Activated T-helper 9 cell treated with anti-CD3 and anti-CD28 coated beads, Interleukin-2, amount 50 U/mL, for 16 hours (primary cell): ENCODE measurements around the gene SH3BGRL3.
"Not testable (repeated sequence)": the region's sequence is repeated elsewhere in the genome, so short reads cannot be mapped to it uniquely, and the experiment has no call there.

Experiments
- DNase-seq: peaks from one replicate; pipeline ENCODE4 v3.0.0-alpha.2; 2020; ENCODE audit warnings: low read depth

SH3BGRL3 gene

DNA sequence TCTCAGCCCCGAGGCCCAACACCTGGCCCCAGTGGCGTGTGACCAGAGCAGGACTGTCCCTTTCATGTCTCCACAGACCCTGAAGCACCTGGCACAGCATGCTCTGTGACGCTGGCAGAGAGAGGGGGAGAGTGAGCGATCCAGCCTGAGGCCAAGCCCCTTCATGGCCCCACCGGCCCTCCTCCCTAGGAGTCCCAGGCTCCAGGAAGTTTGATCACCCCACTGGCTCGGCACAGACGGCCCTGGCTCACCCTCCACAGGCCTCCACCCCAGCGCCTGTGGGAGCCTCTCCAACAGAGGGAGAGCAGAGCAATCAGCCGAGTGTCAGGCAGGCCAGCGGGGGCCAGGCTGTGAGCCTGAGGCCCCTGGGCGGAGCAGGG is 11.0 kb downstream of the SH3BGRL3 start:
- no peak for DNase-seq

DNA sequence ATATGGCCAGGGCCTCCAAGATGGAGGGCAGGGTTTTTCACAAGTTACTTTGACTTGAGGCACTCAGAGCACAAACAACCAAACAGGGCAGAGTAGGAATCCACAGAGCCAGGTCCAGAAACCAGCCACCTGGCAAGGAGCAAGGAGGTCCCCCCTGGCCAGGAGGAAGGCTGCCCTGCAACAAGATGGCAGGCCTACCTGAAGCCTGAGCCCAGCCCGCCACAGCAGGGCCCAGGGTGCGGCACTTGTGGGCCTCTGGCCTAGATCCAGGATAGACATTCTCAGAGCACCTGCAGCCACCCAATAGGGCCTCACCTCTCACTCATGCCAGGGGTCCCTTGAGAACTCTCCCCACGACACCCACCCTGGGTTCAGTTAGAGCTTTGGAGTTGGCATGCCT is 11.5 kb downstream of the SH3BGRL3 start:
- no peak for DNase-seq

- DNase-seq: no peak
Observed at GRCh38 chr1:26291939-26292338, 12.1 kb downstream of the SH3BGRL3 start.

GRCh38 chr1:26292735-26293134 is 12.8 kb downstream of the SH3BGRL3 start:
- DNase-seq: not testable (repeated sequence)

DNA sequence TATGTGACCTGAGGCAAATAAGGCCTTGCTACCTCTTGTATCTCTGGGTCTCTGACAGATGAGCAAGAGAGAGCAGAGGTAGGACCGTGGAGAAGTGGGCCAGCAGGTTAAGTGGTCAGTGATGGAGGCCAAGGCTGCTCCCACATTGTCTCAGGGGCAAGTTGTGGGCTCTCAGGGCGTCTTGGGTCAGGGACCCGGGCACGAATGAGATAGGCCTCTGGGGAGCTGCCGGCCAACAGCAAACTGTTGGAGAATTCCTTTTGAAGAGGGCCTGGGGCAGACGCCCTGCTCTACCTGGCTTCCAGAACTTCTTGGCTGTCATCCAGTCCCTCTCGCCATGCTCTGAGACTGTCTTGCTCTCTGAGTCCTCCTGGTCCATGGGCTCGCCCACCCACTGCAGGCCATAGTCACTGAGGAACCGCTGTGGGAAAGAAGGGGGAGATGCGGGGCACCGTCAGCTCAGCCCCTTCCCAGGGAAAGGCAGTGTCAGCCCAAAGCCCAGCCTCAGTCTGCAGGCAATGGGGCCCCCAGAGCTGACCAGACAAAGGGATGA is 14.1 kb downstream of the SH3BGRL3 start:
- DNase-seq: no peak

- DNase-seq: no peak
Observed at GRCh38 chr1:26295194-26296138, 15.6 kb downstream of the SH3BGRL3 start.

GRCh38 chr1:26296340-26297056 is 16.6 kb downstream of the SH3BGRL3 start:
- no peak for DNase-seq

GRCh38 chr1:26297057-26297790 is 17.3 kb downstream of the SH3BGRL3 start:
- no peak for DNase-seq

- DNase-seq: no peak
Observed at GRCh38 chr1:26297791-26298124, 17.9 kb downstream of the SH3BGRL3 start.

DNA sequence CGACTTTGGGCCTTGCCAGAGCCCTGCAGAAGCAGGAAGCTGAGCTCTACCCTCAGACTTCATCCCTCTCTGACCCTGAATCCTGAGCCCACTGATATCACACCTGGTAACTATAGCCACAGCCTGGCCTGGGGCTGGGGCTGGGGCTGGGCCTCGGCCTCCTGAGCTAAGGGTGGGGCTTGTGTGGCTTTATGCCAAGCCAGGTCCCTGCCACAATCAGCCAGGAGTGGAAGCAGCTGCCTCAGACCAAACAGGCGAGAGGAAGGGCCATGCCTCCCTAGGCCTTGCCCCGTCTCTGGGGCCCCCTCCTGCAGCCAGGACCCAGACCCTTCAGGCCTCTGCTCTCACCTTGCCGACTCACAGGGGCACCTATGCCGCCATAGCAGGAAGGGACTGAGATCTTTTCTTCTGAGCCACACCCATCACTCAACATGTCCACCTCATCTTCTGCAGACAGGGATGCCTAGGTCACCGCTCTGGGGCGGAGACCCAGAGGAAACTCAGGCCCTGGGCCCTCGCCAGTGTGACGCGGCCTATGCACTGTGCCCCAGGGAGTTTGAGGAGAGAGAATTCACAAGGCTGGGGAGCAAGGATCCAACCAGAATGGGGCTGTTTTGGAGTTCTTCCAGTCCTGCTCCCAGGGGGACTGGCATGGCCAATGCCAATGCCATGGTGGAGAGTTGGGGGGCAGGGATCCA is 20.8 kb downstream of the SH3BGRL3 start:
- no peak for DNase-seq

DNA sequence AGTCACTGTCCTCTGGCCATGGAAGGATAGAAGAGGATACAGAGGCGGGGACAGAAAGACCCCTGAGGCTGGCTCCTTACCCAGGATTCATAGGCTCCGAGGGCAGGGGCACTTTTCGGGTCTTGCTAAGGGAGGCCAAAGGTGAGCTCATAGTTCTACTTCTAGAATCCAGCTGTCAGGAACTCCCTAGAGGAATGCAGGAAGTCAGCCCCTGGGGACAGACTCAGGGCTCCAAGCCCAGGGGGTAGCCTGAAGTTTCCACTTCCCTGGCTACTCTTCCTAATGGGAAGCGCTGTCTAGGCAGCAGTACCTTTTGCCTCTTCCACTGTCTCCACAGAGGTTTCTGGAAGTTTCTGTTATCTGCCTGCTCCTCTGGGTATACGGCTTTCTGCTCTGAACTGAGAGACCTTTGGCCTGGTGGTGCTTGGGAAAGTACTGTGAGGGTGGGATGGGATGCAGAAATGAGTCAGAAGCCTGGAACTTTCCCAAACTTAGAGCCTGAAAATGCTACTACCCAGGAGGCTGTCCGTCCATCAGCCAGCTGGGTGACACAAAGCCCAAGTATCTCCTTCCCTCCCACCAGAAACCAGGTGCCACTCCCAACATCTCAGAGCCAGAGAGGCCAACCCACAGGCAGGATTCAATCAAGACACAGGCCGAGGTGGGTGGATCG is 23.0 kb downstream of the SH3BGRL3 start:
- DNase-seq: no peak

DNA sequence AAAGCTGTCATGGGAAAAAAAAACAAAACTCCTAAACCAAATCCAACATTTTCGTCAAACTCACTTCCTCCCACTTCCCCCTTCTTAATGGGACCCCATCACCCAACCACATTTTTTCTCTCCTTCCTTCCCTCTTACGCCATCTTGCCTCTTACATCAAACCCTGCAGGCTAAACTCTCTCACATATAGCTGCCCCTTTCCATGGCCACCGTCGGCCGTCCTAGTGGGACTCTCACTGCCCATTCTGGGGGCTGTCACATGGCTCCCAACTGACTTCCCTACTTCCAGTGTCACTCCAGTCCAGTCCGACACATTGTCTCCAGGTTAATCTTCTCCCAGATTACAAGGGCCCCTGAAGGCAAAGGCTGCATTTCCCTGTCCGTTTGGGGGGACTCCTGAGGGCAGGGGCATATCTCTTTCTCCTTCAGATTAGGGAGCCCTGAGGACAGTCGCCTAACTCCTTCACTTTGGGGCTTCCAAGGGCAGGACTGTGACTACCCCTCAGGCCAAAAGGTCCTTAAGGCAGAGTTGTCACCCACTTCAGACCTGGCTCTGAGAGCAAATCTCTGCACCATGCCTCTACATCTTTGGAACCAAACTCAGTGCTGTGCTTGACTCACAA is 25.9 kb downstream of the SH3BGRL3 start:
- DNase-seq: no peak

- DNase-seq: peak; percentile 85
Observed at GRCh38 chr1:26306290-26307229, 26.7 kb downstream of the SH3BGRL3 start, which contains the start of gene UBXN11. Gene UBXN11, minus strand, starts transcription at chr1:26306636. Its CDS starts 3,753 bp downstream, at chr1:26302883.

DNA sequence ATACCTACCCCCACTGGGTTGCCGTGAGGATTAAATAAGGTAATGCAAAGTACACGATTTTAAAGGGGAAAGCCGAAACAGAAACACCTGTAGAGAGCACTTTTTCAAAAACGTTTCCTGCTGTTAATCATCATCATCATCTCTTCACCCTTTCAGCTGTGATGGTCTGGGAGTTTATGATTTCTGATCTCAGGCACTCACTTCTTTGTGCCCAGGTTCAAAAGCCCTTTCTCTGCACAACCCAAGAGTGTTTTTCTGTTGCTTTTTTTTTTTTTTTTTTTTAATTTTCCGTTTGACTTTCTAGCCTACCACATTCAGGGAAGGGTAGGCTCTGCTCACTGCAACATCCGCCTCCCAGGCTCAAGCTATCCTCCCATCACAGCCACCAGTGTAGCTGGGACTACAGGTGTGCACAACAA is 27.5 kb downstream of the SH3BGRL3 start:
- no peak for DNase-seq

- DNase-seq: not testable (repeated sequence)
Observed at GRCh38 chr1:26307966-26308899, 28.3 kb downstream of the SH3BGRL3 start.

GRCh38 chr1:26314501-26314900 is 34.6 kb downstream of the SH3BGRL3 start:
- DNase-seq: no peak

GRCh38 chr1:26315874-26316850 is 36.3 kb downstream of the SH3BGRL3 start:
- no peak for DNase-seq
